ENCODE measurements around the gene MAJIN.
"Not testable (repeated sequence)": the region's sequence is repeated elsewhere in the genome, so short reads cannot be mapped to it uniquely, and the experiment has no call there.

MAJIN gene

DNA sequence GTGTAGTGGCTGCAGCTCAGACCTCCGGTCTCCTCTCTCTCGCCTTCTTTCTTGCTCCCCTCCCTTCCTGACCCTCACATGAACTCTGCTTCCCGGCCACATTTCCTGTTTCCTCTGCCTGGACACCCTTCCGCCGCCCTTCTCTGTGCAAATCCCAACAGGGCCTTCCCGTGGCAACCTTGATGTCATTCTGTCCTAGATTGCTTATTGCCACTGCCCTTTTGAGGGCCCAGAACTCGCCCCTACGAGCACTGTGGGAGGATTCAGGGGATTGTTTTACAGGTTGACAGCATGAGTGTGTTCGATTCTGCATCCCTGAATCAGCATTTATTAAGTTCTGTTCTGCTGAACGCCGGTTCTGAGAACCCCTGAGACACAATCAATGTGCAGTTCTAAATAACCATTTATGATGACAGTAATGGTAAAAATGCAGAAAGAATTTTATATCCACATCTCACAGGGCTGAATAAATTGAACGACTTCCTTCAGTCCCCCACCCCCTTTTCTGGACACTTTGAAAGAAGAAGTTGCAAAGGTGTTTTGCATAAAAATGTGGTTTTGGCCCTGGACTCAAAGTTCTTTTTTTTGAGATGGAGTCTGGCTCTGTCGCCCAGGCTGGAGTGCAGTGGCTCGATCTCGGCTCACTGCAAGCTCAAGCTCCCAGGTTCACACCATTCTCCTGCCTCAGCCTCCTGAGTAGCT is 18.5 kb upstream of the MAJIN start:
- no peak for TF ChIP-seq CTCF (IDR thresholded peaks at IDR 0.05; ENCODE audit: insufficient read depth, low read length, poor library complexity, severe bottlenecking)
- no peak for TF ChIP-seq EZH2phosphoT487 (conservative IDR thresholded peaks at IDR 0.05; ENCODE audit: low read length)
- no peak overlapping the region for H3K4me3 ChIP-seq (ENCODE audit: insufficient read depth, low read length, poor library complexity, severe bottlenecking)
- H3K27ac ChIP-seq (ENCODE audit: low read depth, low read length), result no peak overlapping the region
- H3K36me3 ChIP-seq (ENCODE audit: low read length), result no peaks in the 10 kb centered on the region
- no peaks in the 10 kb centered on the region for H3K9me2 ChIP-seq (replicated peaks; ENCODE audit: insufficient read depth, low read length)
- H2AFZ ChIP-seq (ENCODE audit: low read depth, low read length, severe bottlenecking), result peak overlapping the region; percentile 39
- H3K27me3 ChIP-seq (ENCODE audit: low read length), result no peaks in the 10 kb centered on the region
- no peaks in the 10 kb centered on the region for H3K9me3 ChIP-seq (ENCODE audit: insufficient read depth, low read length)
- H3F3A ChIP-seq (ENCODE audit: insufficient read depth), result no peaks in the 10 kb centered on the region
- peak overlapping the region; percentile 38 for H3K4me2 ChIP-seq (ENCODE audit: low read depth, low read length, poor library complexity, severe bottlenecking)
- no peaks in the 10 kb centered on the region for H3K79me2 ChIP-seq (ENCODE audit: insufficient read depth, low read length)
- H4K20me1 ChIP-seq (ENCODE audit: low read depth, low read length), result no peaks in the 10 kb centered on the region
- no peak overlapping the region for H3K9ac ChIP-seq (ENCODE audit: low read length)

DNA sequence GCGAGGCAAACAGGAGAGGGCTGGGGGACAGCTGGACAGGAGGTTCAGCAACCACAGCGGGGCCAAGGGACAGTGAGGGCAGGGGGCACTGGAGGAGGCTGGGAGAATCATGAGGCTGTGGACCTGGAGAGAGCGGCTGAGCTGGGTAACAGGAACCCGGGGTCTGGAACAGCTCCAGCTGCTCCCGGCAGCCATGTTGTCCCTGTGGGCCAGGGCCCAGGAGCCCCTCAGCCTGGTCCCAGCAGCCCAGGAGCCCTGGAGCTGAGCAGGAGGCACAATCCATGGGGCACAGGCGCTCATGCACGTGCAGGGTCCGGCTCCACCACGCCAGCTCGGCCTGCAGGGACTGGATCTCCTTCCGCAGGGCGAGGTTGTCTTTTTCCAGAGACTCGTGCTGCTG is 17.5 kb upstream of the MAJIN start:
- Histone ChIP-seq H3K36me3 (ENCODE audit: low read length) (no peaks in the 10 kb centered on the region), H3K4me3 (ENCODE audit: insufficient read depth, low read length, poor library complexity, severe bottlenecking) (no peak overlapping the region), H3K9me3 (ENCODE audit: insufficient read depth, low read length) (no peaks in the 10 kb centered on the region), H3K9me2 (replicated peaks; ENCODE audit: insufficient read depth, low read length) (no peaks in the 10 kb centered on the region), H3K4me2 (ENCODE audit: low read depth, low read length, poor library complexity, severe bottlenecking) (no peak overlapping the region), H3K9ac (ENCODE audit: low read length) (no peak overlapping the region), H3F3A (ENCODE audit: insufficient read depth) (no peaks in the 10 kb centered on the region), H3K27ac (ENCODE audit: low read depth, low read length) (no peak overlapping the region), H3K27me3 (ENCODE audit: low read length) (no peaks in the 10 kb centered on the region), H3K79me2 (ENCODE audit: insufficient read depth, low read length) (no peaks in the 10 kb centered on the region), H4K20me1 (ENCODE audit: low read depth, low read length) (no peaks in the 10 kb centered on the region), H2AFZ (ENCODE audit: low read depth, low read length, severe bottlenecking) (no peak overlapping the region)
- no peak for TF ChIP-seq EZH2phosphoT487 (conservative IDR thresholded peaks at IDR 0.05; ENCODE audit: low read length)
- TF ChIP-seq CTCF (IDR thresholded peaks at IDR 0.05; ENCODE audit: insufficient read depth, low read length, poor library complexity, severe bottlenecking), result no peak

- Histone ChIP-seq H2AFZ (ENCODE audit: low read depth, low read length, severe bottlenecking) (no peak overlapping the region), H3K9ac (ENCODE audit: low read length) (no peak overlapping the region)
- TF ChIP-seq CTCF (IDR thresholded peaks at IDR 0.05; ENCODE audit: insufficient read depth, low read length, poor library complexity, severe bottlenecking) (no peak), EZH2phosphoT487 (conservative IDR thresholded peaks at IDR 0.05; ENCODE audit: low read length) (no peak)
Measured at GRCh38 chr11:64987998-64988854, 16.3 kb upstream of the MAJIN start.

GRCh38 chr11:64983339-64983738 is 11.4 kb upstream of the MAJIN start:
- H3K9me2 ChIP-seq (replicated peaks; ENCODE audit: insufficient read depth, low read length); H4K20me1 ChIP-seq (ENCODE audit: low read depth, low read length); H3K27me3 ChIP-seq (ENCODE audit: low read length); H3K27ac ChIP-seq (ENCODE audit: low read depth, low read length); H3K9me3 ChIP-seq (ENCODE audit: insufficient read depth, low read length); H2AFZ ChIP-seq (ENCODE audit: low read depth, low read length, severe bottlenecking); H3F3A ChIP-seq (ENCODE audit: insufficient read depth); H3K79me2 ChIP-seq (ENCODE audit: insufficient read depth, low read length); H3K36me3 ChIP-seq (ENCODE audit: low read length); H3K4me2 ChIP-seq (ENCODE audit: low read depth, low read length, poor library complexity, severe bottlenecking); H3K4me3 ChIP-seq (ENCODE audit: insufficient read depth, low read length, poor library complexity, severe bottlenecking); H3K9ac ChIP-seq (ENCODE audit: low read length): not testable (repeated sequence)

More at GRCh38 chr11:64987998-64988854, 16.3 kb upstream of the MAJIN start:
- H3K27me3 ChIP-seq (ENCODE audit: low read length), result no peaks in the 10 kb centered on the region
- no peaks in the 10 kb centered on the region for H3K79me2 ChIP-seq (ENCODE audit: insufficient read depth, low read length)
- H3K27ac ChIP-seq (ENCODE audit: low read depth, low read length), result no peak overlapping the region
- H3K4me2 ChIP-seq (ENCODE audit: low read depth, low read length, poor library complexity, severe bottlenecking), result no peak overlapping the region
- H3K9me2 ChIP-seq (replicated peaks; ENCODE audit: insufficient read depth, low read length), result no peaks in the 10 kb centered on the region
- H3K9me3 ChIP-seq (ENCODE audit: insufficient read depth, low read length), result no peaks in the 10 kb centered on the region
- H3K36me3 ChIP-seq (ENCODE audit: low read length), result no peaks in the 10 kb centered on the region
- H3F3A ChIP-seq (ENCODE audit: insufficient read depth), result no peaks in the 10 kb centered on the region
- no peaks in the 10 kb centered on the region for H4K20me1 ChIP-seq (ENCODE audit: low read depth, low read length)
- no peak overlapping the region for H3K4me3 ChIP-seq (ENCODE audit: insufficient read depth, low read length, poor library complexity, severe bottlenecking)
